Measurements from ENCODE around the gene HMCN1. TPM values are rescaled to one million over a fixed set of nuclear protein-coding genes. Genes with fewer than 3 reads are reported as not detected.
"Not testable (repeated sequence)": the region's sequence is repeated elsewhere in the genome, so short reads cannot be mapped to it uniquely, and the experiment has no call there.

The HMCN1 gene
- total RNA-seq, 5 donors from 2014 or later (not counting 1 experiment from before 2014, with no cell fraction given) = 0.05 to 0.23 (median 0.16) TPM

DNA sequence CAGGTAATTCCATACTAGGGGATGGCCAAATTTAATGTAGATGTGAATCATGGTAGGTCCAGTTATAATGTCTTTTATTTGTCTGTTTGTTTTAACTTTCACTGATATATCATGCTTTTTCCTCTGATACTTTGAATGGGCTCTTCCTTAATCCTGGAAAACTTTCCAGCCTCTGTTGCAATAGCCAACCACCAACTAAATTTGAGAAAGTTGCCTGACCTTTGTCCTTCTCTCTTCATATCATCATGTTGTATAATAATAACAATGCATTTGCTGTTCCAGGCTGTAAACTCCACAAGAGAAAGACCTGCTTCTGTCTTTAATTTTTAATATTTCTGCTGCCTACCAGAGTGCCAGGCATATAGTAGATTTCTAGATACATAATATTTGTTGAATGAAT, 146.1 kb downstream of the HMCN1 start:
- ChIA-PET POLR2A (no interaction called here), CTCF (no interaction called here)
- peaks cover 0 to 3% (median 0%) of the 10 kb centered on the region in 3 donors for H3K9me3 Mint-ChIP-seq
- H3K27ac Mint-ChIP-seq = no peak overlapping the region
- no peaks in the 10 kb centered on the region for H3K27me3 ChIP-seq (replicated peaks in 1 of 2; ENCODE audit: control insufficient read depth in 2 of 2, extremely low read depth in 1 of 2, insufficient read depth in 2 of 2, low read length in 1 of 2)
- no peak overlapping the region for H3K4me3 ChIP-seq (ENCODE audit: control insufficient read depth in 1 of 2, extremely low read depth in 1 of 2, low read length in 1 of 2)
- no peaks in the 10 kb centered on the region for H3K36me3 Mint-ChIP-seq
- no peak overlapping the region for H3K27ac ChIP-seq (ENCODE audit: low read length)
- DNase-seq = no peak
- no peaks in the 10 kb centered on the region for H3K9me3 ChIP-seq
- no peak overlapping the region for H3K4me3 Mint-ChIP-seq
- ATAC-seq (replicated peaks in 1 of 4) = no peak
- H3K36me3 ChIP-seq (ENCODE audit: control insufficient read depth in 2 of 2, extremely low read depth in 1 of 2, insufficient read depth in 1 of 2, low read length in 1 of 2) = no peaks in the 10 kb centered on the region
- H3K27me3 Mint-ChIP-seq = peaks cover 0 to 9% of the 10 kb centered on the region in 2 donors
- H3K4me1 Mint-ChIP-seq = no peaks in the 10 kb centered on the region
- no peaks in the 10 kb centered on the region for H3K4me1 ChIP-seq (ENCODE audit: control insufficient read depth in 1 of 2, extremely low read depth in 1 of 2, insufficient read depth in 2 of 2, low read length in 2 of 2)

- no peak overlapping the region for H3K27ac ChIP-seq (ENCODE audit: low read length)
- CTCF ChIA-PET = no interaction called here
- POLR2A ChIA-PET = interaction anchor here in 1 of 2 donors (0.6 kb wide), 1 partner anchor 46 kb away, joined by 3 read pairs; no protein-coding TSS in a partner anchor
Measured at GRCh38 chr1:185880779-185881333, 146.7 kb downstream of the HMCN1 start.

GRCh38 chr1:185886046-185886445, 151.9 kb downstream of the HMCN1 start:
- ChIA-PET POLR2A (interaction anchor here in 1 of 2 donors (0.6 kb wide), 1 partner anchor 796 kb away, joined by 3 read pairs; no protein-coding TSS in a partner anchor), CTCF (no interaction called here)
- no CpG with 5 or more reads among the region's 1 CpG for WGBS (ENCODE audit: insufficient coverage)
- H3K4me3 Mint-ChIP-seq = no peak overlapping the region
- no peaks in the 10 kb centered on the region for H3K36me3 Mint-ChIP-seq
- Histone ChIP-seq H3K27ac (ENCODE audit: low read length) (no peak overlapping the region), H3K27me3 (replicated peaks in 1 of 2; ENCODE audit: control insufficient read depth in 2 of 2, extremely low read depth in 1 of 2, insufficient read depth in 2 of 2, low read length in 1 of 2) (no peaks in the 10 kb centered on the region), H3K4me1 (ENCODE audit: control insufficient read depth in 1 of 2, extremely low read depth in 1 of 2, insufficient read depth in 2 of 2, low read length in 2 of 2) (no peaks in the 10 kb centered on the region), H3K4me3 (ENCODE audit: control insufficient read depth in 1 of 2, extremely low read depth in 1 of 2, low read length in 1 of 2) (no peak overlapping the region), H3K36me3 (ENCODE audit: control insufficient read depth in 2 of 2, extremely low read depth in 1 of 2, insufficient read depth in 1 of 2, low read length in 1 of 2) (no peaks in the 10 kb centered on the region), H3K9me3 (no peaks in the 10 kb centered on the region)
- ATAC-seq (replicated peaks in 1 of 4) (no peak), DNase-seq (no peak)
- peaks cover 0 to 5% of the 10 kb centered on the region in 2 donors for H3K27me3 Mint-ChIP-seq
- peaks cover 0 to 9% (median 0%) of the 10 kb centered on the region in 3 donors for H3K9me3 Mint-ChIP-seq
- no peak overlapping the region for H3K27ac Mint-ChIP-seq
- no peaks in the 10 kb centered on the region for H3K4me1 Mint-ChIP-seq

More at GRCh38 chr1:185880779-185881333, 146.7 kb downstream of the HMCN1 start:
- H3K36me3 ChIP-seq (ENCODE audit: control insufficient read depth in 2 of 2, extremely low read depth in 1 of 2, insufficient read depth in 1 of 2, low read length in 1 of 2) = no peaks in the 10 kb centered on the region
- H3K36me3 Mint-ChIP-seq = no peaks in the 10 kb centered on the region
- H3K4me1 ChIP-seq (ENCODE audit: control insufficient read depth in 1 of 2, extremely low read depth in 1 of 2, insufficient read depth in 2 of 2, low read length in 2 of 2) = no peaks in the 10 kb centered on the region
- 87% methylated on average over 6 of the region's 7 CpGs for WGBS (ENCODE audit: insufficient coverage)
- peaks cover 0 to 3% (median 0%) of the 10 kb centered on the region in 3 donors for H3K9me3 Mint-ChIP-seq
- no peak overlapping the region for H3K4me3 Mint-ChIP-seq
- H3K27me3 Mint-ChIP-seq = peaks cover 0 to 9% of the 10 kb centered on the region in 2 donors
- no peaks in the 10 kb centered on the region for H3K9me3 ChIP-seq
- DNase-seq = no peak
- no peak for ATAC-seq (replicated peaks in 1 of 4)
- no peak overlapping the region for H3K4me3 ChIP-seq (ENCODE audit: control insufficient read depth in 1 of 2, extremely low read depth in 1 of 2, low read length in 1 of 2)
- H3K4me1 Mint-ChIP-seq = no peaks in the 10 kb centered on the region
- H3K27ac Mint-ChIP-seq = no peak overlapping the region
- H3K27me3 ChIP-seq (replicated peaks in 1 of 2; ENCODE audit: control insufficient read depth in 2 of 2, extremely low read depth in 1 of 2, insufficient read depth in 2 of 2, low read length in 1 of 2) = no peaks in the 10 kb centered on the region

- Histone ChIP-seq H3K27ac (ENCODE audit: low read length) (no peak overlapping the region), H3K36me3 (ENCODE audit: control insufficient read depth in 2 of 2, extremely low read depth in 1 of 2, insufficient read depth in 1 of 2, low read length in 1 of 2) (no peaks in the 10 kb centered on the region), H3K27me3 (replicated peaks in 1 of 2; ENCODE audit: control insufficient read depth in 2 of 2, extremely low read depth in 1 of 2, insufficient read depth in 2 of 2, low read length in 1 of 2) (no peaks in the 10 kb centered on the region), H3K4me1 (ENCODE audit: control insufficient read depth in 1 of 2, extremely low read depth in 1 of 2, insufficient read depth in 2 of 2, low read length in 2 of 2) (no peaks in the 10 kb centered on the region), H3K4me3 (ENCODE audit: control insufficient read depth in 1 of 2, extremely low read depth in 1 of 2, low read length in 1 of 2) (no peak overlapping the region), H3K9me3 (no peaks in the 10 kb centered on the region)
- no peak for DNase-seq
- 72% methylated on average over 4 of the region's 4 CpGs for WGBS (ENCODE audit: insufficient coverage)
- ATAC-seq (replicated peaks in 1 of 4) = no peak
- no peaks in the 10 kb centered on the region for H3K36me3 Mint-ChIP-seq
- no peak overlapping the region for H3K4me3 Mint-ChIP-seq
- CTCF ChIA-PET = no interaction called here
- H3K27me3 Mint-ChIP-seq = peaks cover 0 to 5% of the 10 kb centered on the region in 2 donors
- peaks cover 0 to 9% (median 0%) of the 10 kb centered on the region in 3 donors for H3K9me3 Mint-ChIP-seq
- POLR2A ChIA-PET = interaction anchor here in 1 of 2 donors (0.6 kb wide), 1 partner anchor 795 kb away, joined by 3 read pairs; no protein-coding TSS in a partner anchor
- H3K27ac Mint-ChIP-seq = no peak overlapping the region
- H3K4me1 Mint-ChIP-seq = no peaks in the 10 kb centered on the region
Measured at GRCh38 chr1:185886671-185887070, 152.5 kb downstream of the HMCN1 start.

DNA sequence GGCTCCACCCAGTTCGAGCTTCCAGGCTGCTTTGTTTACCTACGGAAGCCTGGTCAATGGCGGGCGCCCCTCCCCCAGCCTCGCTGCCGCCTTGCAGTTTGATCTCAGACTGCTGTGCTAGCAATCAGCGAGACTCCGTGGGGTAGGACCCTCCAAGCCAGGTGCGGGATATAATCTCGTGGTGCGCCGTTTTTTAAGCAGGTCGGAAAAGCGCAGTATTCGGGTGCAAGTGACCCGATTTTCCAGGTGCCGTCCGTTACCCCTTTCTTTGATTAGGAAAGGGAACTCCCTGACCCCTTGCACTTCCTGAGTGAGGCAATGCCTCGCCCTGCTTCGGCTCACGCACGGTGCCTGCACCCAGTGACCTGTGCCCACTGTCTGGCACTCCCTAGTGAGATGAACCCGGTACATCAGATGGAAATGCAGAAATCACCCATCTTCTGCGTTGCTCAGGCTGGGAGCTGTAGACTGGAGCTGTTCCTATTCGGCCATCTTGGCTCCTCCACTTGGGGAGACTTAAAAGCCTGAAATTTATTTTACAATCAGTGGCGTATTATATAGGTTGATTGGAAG, 158.7 kb downstream of the HMCN1 start:
- CTCF ChIA-PET; DNase-seq; H3K4me1 Mint-ChIP-seq; H3K4me3 Mint-ChIP-seq; H3K4me1 ChIP-seq (ENCODE audit: control insufficient read depth in 1 of 2, extremely low read depth in 1 of 2, insufficient read depth in 2 of 2, low read length in 2 of 2); H3K4me3 ChIP-seq (ENCODE audit: control insufficient read depth in 1 of 2, extremely low read depth in 1 of 2, low read length in 1 of 2); ATAC-seq (replicated peaks in 1 of 4); H3K27ac Mint-ChIP-seq; H3K9me3 Mint-ChIP-seq; H3K27me3 Mint-ChIP-seq; H3K9me3 ChIP-seq; H3K36me3 Mint-ChIP-seq; H3K36me3 ChIP-seq (ENCODE audit: control insufficient read depth in 2 of 2, extremely low read depth in 1 of 2, insufficient read depth in 1 of 2, low read length in 1 of 2); H3K27ac ChIP-seq (ENCODE audit: low read length); H3K27me3 ChIP-seq (replicated peaks in 1 of 2; ENCODE audit: control insufficient read depth in 2 of 2, extremely low read depth in 1 of 2, insufficient read depth in 2 of 2, low read length in 1 of 2): not testable (repeated sequence)
- 92% methylated on average over 18 of the region's 26 CpGs for WGBS (ENCODE audit: insufficient coverage)
- POLR2A ChIA-PET = interaction anchor here in 1 of 2 donors (0.6 kb wide), 1 partner anchor 34 kb away, joined by 3 read pairs; no protein-coding TSS in a partner anchor

DNA sequence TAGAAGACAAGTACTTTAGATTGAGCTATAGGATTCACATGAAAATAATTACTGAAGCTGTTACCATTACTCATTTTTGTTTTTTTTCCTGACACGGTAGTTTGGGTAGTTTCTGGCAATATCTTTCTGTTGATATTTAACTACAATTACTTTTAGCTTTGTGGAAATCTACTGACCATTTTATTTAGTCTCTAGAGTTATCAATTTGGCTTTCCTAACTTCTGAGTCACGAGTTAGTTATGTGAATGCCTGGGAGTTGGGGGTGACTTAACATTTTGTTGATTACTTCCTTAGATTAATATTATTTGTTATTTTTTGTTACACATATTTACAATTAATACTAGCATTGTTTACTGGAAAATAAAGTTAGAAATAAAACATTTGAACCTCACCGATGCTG, 160.6 kb downstream of the HMCN1 start:
- Mint-ChIP-seq H3K36me3 (no peaks in the 10 kb centered on the region), H3K4me3 (no peak overlapping the region), H3K27me3 (peaks cover 0 to 4% of the 10 kb centered on the region in 2 donors), H3K27ac (no peak overlapping the region), H3K9me3 (peaks cover 0 to 7% (median 0%) of the 10 kb centered on the region in 3 donors), H3K4me1 (no peaks in the 10 kb centered on the region)
- H3K9me3 ChIP-seq = peaks cover 3% of the 10 kb centered on the region
- ChIA-PET CTCF (no interaction called here), POLR2A (no interaction called here)
- no peaks in the 10 kb centered on the region for H3K36me3 ChIP-seq (ENCODE audit: control insufficient read depth in 2 of 2, extremely low read depth in 1 of 2, insufficient read depth in 1 of 2, low read length in 1 of 2)
- H3K4me1 ChIP-seq (ENCODE audit: control insufficient read depth in 1 of 2, extremely low read depth in 1 of 2, insufficient read depth in 2 of 2, low read length in 2 of 2) = no peaks in the 10 kb centered on the region
- no peak for ATAC-seq (replicated peaks in 1 of 4)
- H3K4me3 ChIP-seq (ENCODE audit: control insufficient read depth in 1 of 2, extremely low read depth in 1 of 2, low read length in 1 of 2) = no peak overlapping the region
- no CpG with 5 or more reads among the region's 3 CpGs for WGBS (ENCODE audit: insufficient coverage)
- H3K27me3 ChIP-seq (replicated peaks in 1 of 2; ENCODE audit: control insufficient read depth in 2 of 2, extremely low read depth in 1 of 2, insufficient read depth in 2 of 2, low read length in 1 of 2) = no peaks in the 10 kb centered on the region
- no peak overlapping the region for H3K27ac ChIP-seq (ENCODE audit: low read length)
- no peak for DNase-seq

Measured in T-cell (primary cell).